Measurements from ENCODE around the gene DNPH1.

The DNPH1 gene, protein sequence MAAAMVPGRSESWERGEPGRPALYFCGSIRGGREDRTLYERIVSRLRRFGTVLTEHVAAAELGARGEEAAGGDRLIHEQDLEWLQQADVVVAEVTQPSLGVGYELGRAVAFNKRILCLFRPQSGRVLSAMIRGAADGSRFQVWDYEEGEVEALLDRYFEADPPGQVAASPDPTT

DNA sequence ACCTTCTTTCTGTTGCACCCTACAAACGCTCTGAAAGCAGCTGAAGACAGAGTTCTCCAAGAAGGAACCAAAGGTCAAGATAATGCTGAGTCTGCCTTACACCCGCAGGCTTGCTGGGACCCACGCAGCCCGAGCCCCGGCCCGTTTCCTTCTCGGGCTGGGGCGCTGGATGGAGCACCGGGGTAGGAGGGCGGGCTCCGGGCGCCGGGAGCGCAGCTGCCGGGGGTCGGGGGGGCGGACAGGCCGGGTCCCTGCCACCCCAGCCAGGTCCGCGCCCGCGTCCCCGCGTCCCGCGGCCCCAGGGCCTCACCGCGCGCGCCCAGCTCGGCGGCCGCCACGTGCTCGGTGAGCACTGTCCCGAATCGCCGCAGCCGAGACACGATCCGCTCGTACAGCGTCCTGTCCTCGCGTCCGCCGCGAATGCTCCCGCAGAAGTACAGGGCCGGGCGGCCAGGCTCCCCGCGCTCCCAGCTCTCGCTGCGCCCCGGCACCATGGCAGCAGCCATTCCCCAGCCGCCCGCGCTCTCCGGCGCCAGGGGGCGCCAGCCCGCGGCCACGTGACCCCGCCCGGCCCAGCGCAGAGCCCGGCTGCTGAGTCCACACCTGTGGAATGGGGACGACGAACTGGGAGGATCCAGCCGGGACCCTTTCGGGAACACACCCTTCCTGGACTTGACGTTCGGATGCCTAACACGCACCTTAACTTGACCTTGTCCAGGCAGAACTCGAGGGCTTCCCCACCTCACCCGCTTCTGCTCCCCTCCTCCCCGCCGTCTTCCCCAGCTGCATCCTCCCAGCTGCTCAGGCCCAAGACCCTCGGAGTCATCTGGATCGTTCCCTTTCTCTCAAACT is at the start of gene DNPH1:
TSS of gene DNPH1 (minus strand) at position 531 of the 852 bp plus-strand sequence. CDS start at position 506, 25 bp downstream.
- Histone ChIP-seq H3K27ac (ENCODE audit: low read depth, low read length, poor library complexity, severe bottlenecking) (peak within 1 kb of the TSS; percentile 1), H4K20me1 (ENCODE audit: insufficient read depth, low read length) (no peaks in the 10 kb centered on the region), H3K9ac (ENCODE audit: low read length) (peak within 1 kb of the TSS; percentile 69), H3K79me2 (ENCODE audit: insufficient read depth, low read length) (no peaks in the 10 kb centered on the region), H2AFZ (ENCODE audit: low read length) (no peak within 1 kb of the TSS), H3F3A (ENCODE audit: insufficient read depth, low read length) (no peaks in the 10 kb centered on the region), H3K27me3 (ENCODE audit: insufficient read depth, low read length) (no peaks in the 10 kb centered on the region; the same call in 1 of the 2 replicates), H3K4me3 (ENCODE audit: low read depth, low read length, poor library complexity, severe bottlenecking) (peak within 1 kb of the TSS; percentile 70), H3K4me2 (ENCODE audit: low read length) (peak within 1 kb of the TSS; percentile 58), H3K36me3 (ENCODE audit: insufficient read depth, low read length) (peaks cover 15% of the 10 kb centered on the region), H3K9me2 (ENCODE audit: low read depth, low read length) (no peaks in the 10 kb centered on the region), H3K9me3 (ENCODE audit: low read length) (no peaks in the 10 kb centered on the region), H3K4me1 (ENCODE audit: insufficient read depth, low read length, severe bottlenecking) (peaks cover 37% of the 10 kb centered on the region)
- TF ChIP-seq EZH2 (IDR thresholded peaks at IDR 0.05; ENCODE audit: borderline replicate concordance, low read length), result no peak
- TF ChIP-seq, protein P1, sequence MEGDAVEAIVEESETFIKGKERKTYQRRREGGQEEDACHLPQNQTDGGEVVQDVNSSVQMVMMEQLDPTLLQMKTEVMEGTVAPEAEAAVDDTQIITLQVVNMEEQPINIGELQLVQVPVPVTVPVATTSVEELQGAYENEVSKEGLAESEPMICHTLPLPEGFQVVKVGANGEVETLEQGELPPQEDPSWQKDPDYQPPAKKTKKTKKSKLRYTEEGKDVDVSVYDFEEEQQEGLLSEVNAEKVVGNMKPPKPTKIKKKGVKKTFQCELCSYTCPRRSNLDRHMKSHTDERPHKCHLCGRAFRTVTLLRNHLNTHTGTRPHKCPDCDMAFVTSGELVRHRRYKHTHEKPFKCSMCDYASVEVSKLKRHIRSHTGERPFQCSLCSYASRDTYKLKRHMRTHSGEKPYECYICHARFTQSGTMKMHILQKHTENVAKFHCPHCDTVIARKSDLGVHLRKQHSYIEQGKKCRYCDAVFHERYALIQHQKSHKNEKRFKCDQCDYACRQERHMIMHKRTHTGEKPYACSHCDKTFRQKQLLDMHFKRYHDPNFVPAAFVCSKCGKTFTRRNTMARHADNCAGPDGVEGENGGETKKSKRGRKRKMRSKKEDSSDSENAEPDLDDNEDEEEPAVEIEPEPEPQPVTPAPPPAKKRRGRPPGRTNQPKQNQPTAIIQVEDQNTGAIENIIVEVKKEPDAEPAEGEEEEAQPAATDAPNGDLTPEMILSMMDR (IDR thresholded peaks at IDR 0.05; ENCODE audit: low read length), result peak; percentile 88

DNA sequence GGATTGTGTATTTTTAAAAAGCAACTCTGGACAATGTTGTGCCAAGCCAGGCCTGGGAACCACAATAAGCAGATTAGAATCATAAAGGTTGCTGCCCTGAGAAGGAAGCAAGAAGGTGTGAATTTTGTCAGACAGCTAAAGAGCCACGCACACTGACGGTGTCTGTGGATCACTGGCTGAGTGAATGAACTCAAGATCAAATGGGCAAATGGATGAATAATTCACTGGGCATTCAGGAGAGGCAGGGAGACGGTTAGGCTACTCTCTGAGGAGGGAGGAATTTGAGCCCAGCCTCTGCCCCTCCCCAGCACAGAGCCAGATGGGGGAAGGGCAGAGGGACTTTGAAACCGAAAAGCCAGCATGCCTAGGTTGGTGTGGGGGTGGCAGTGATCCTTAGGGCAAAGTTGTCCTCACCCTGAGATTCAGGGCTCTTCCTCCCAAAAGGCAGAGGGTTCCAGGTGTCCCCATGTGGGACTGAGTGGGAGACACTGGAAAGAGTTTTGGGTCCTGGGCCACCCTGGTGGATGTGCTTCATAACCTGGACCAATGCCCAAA is 49.3 kb upstream of the DNPH1 start:
- TF ChIP-seq, protein P1 (IDR thresholded peaks at IDR 0.05; ENCODE audit: low read length), result no peak
- TF ChIP-seq EZH2 (IDR thresholded peaks at IDR 0.05; ENCODE audit: borderline replicate concordance, low read length), result no peak
- Histone ChIP-seq H2AFZ (ENCODE audit: low read length) (no peak overlapping the region), H3K9me3 (ENCODE audit: low read length) (no peaks in the 10 kb centered on the region), H3K4me1 (ENCODE audit: insufficient read depth, low read length, severe bottlenecking) (no peaks in the 10 kb centered on the region), H3F3A (ENCODE audit: insufficient read depth, low read length) (no peaks in the 10 kb centered on the region), H3K79me2 (ENCODE audit: insufficient read depth, low read length) (no peaks in the 10 kb centered on the region), H3K36me3 (ENCODE audit: insufficient read depth, low read length) (no peaks in the 10 kb centered on the region), H3K4me2 (ENCODE audit: low read length) (no peak overlapping the region), H3K9me2 (ENCODE audit: low read depth, low read length) (no peaks in the 10 kb centered on the region), H3K9ac (ENCODE audit: low read length) (no peak overlapping the region), H3K4me3 (ENCODE audit: low read depth, low read length, poor library complexity, severe bottlenecking) (no peak overlapping the region), H3K27me3 (ENCODE audit: insufficient read depth, low read length) (peaks cover 10% of the 10 kb centered on the region; the same call in 1 of the 2 replicates), H3K27ac (ENCODE audit: low read depth, low read length, poor library complexity, severe bottlenecking) (no peak overlapping the region), H4K20me1 (ENCODE audit: insufficient read depth, low read length) (no peaks in the 10 kb centered on the region)

DNA sequence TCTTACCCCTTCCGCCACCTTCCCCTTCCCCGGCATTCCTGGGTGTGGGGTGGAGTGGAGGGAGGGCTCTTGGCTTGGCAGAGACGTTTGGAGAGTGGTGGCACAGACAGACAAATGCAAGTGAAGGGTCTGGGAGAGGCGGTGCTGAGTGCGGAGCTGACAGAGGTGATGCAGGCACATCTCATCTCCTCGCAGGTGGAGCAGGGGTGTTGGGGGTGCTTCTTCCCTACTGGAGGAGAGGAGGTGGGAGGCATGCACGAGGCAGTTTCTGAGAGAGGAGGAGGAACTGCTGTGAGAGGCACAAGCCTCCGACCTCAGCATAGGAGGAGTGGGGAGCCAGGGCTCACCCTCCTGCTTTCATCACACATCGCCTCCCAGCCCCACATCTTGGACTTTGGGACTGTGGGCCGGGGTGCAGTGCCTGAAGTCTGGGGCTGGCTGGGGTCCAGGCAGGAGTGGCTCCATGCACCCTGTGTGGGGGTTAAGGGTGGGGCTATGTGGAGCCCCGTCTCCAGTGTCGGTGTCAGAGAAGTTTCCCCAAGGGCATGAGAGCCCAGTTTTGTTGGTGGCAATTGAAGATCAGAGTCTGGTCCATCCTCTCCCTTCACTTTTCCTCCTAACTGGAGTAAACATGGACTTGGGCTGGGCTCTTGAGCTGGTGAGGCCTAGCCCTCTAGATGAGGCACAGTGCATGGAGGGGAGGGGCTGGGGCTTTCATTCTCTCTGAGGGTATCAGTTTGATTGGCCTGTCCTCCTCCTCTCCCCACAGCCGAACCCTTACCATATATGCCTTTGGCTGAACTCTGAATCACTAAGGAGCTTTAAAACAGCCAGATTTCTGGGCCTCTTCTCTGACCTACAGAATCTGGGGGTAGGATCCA is 48.6 kb upstream of the DNPH1 start:
- Histone ChIP-seq H4K20me1 (ENCODE audit: insufficient read depth, low read length) (no peaks in the 10 kb centered on the region), H3K4me3 (ENCODE audit: low read depth, low read length, poor library complexity, severe bottlenecking) (no peak overlapping the region), H2AFZ (ENCODE audit: low read length) (no peak overlapping the region), H3K9me2 (ENCODE audit: low read depth, low read length) (no peaks in the 10 kb centered on the region), H3K9me3 (ENCODE audit: low read length) (no peaks in the 10 kb centered on the region), H3K79me2 (ENCODE audit: insufficient read depth, low read length) (no peaks in the 10 kb centered on the region), H3K36me3 (ENCODE audit: insufficient read depth, low read length) (no peaks in the 10 kb centered on the region), H3F3A (ENCODE audit: insufficient read depth, low read length) (no peaks in the 10 kb centered on the region), H3K9ac (ENCODE audit: low read length) (no peak overlapping the region), H3K4me1 (ENCODE audit: insufficient read depth, low read length, severe bottlenecking) (no peaks in the 10 kb centered on the region), H3K4me2 (ENCODE audit: low read length) (no peak overlapping the region), H3K27ac (ENCODE audit: low read depth, low read length, poor library complexity, severe bottlenecking) (no peak overlapping the region), H3K27me3 (ENCODE audit: insufficient read depth, low read length) (peaks cover 10% of the 10 kb centered on the region; the same call in 1 of the 2 replicates)
- TF ChIP-seq, protein P1 (IDR thresholded peaks at IDR 0.05; ENCODE audit: low read length), result no peak
- TF ChIP-seq EZH2 (IDR thresholded peaks at IDR 0.05; ENCODE audit: borderline replicate concordance, low read length), result no peak

All from OCI-LY1 (cell line).